SJCRH30 (cell line): ENCODE measurements around the gene LMX1B. TPM values are rescaled to one million over a fixed set of nuclear protein-coding genes. Genes with fewer than 3 reads are reported as not detected.
"Not testable (repeated sequence)": the region's sequence is repeated elsewhere in the genome, so short reads cannot be mapped to it uniquely, and the experiment has no call there.

Experiments used
- DNase-seq, 2 experiments: peaks; one replicate each; pipeline ENCODE4 v3.0.0-alpha.2; 2015 to 2020
- H3K27ac ChIP-seq: fragments of 250-450 bp; sonication (Bioruptor Pico); 2 replicates; pipeline ENCODE4 v1.5.1; 2020; ENCODE audit warnings: mild to moderate bottlenecking, moderate library complexity
- H3K27me3 ChIP-seq: fragments of 250-450 bp; sonication (Bioruptor Pico); 2 replicates; pipeline ENCODE4 v1.5.1; 2020; ENCODE audit warnings: mild to moderate bottlenecking, moderate library complexity
- H3K36me3 ChIP-seq: fragments of 250-450 bp; sonication (Bioruptor Pico); 2 replicates; pipeline ENCODE4 v1.5.1; 2020; ENCODE audit warnings: mild to moderate bottlenecking, moderate library complexity
- H3K4me1 ChIP-seq: fragments of 250-450 bp; sonication (Bioruptor Pico); 2 replicates; pipeline ENCODE4 v1.5.1; 2020; ENCODE audit warnings: mild to moderate bottlenecking, moderate library complexity
- H3K4me3 ChIP-seq: fragments of 250-450 bp; sonication (Bioruptor Pico); 2 replicates; pipeline ENCODE4 v1.5.1; 2020; ENCODE audit warnings: mild to moderate bottlenecking, moderate library complexity
- H3K9me3 ChIP-seq: fragments of 250-450 bp; sonication (Bioruptor Pico); replicated peaks from 2 replicates; pipeline ENCODE4 v1.5.1; 2020; ENCODE audit warnings: mild to moderate bottlenecking, moderate library complexity
- total RNA-seq: library from RNA; depleted of rRNA; stranded (reverse); fragments of >200 nt; shearing (Covaris generic); gene quantifications from 2 replicates; pipeline ENCODE4 v1.2.3, GENCODE V29; 2014; rRNA removed

LMX1B gene
- total RNA-seq, 1 experiment from 2014 or later: 10.3 TPM

GRCh38 chr9:126728210-126728609 lies 114.5 kb downstream of the LMX1B start:
- not testable (repeated sequence) for H3K27ac ChIP-seq, H3K9me3 ChIP-seq, H3K27me3 ChIP-seq, H3K4me3 ChIP-seq, DNase-seq, H3K4me1 ChIP-seq, H3K36me3 ChIP-seq

- not testable (repeated sequence) for H3K27ac ChIP-seq, H3K4me1 ChIP-seq, H3K36me3 ChIP-seq, H3K4me3 ChIP-seq, DNase-seq, H3K27me3 ChIP-seq, H3K9me3 ChIP-seq
Measured at GRCh38 chr9:126730592-126730991, 116.9 kb downstream of the LMX1B start.

DNA sequence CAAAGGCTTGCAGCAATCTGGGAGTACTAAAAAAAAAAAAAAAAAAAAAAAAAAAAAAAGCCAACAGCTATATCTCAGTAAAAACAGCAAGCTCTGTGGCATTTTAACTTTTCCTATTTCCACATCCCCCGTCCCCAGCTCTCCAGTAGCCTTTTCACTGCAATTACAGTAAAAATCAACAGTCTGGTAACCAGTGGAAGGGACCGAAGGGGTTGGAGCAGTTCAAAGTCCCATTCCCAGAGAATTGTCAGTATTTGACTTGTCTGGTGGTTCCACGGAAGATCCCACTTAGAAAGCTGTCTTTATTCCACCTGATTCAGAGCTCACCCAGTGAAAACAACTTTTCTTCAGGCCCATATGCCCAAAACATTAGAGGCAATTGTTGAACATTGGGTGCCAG lies 119.3 kb downstream of the LMX1B start:
- Histone ChIP-seq H3K9me3 (peaks cover 9% of the 10 kb centered on the region), H3K4me3 (no peak overlapping the region), H3K36me3 (no peaks in the 10 kb centered on the region), H3K27me3 (no peaks in the 10 kb centered on the region; the same call in 1 of the 2 replicates), H3K27ac (no peak overlapping the region), H3K4me1 (no peaks in the 10 kb centered on the region)
- DNase-seq: no peak

DNA sequence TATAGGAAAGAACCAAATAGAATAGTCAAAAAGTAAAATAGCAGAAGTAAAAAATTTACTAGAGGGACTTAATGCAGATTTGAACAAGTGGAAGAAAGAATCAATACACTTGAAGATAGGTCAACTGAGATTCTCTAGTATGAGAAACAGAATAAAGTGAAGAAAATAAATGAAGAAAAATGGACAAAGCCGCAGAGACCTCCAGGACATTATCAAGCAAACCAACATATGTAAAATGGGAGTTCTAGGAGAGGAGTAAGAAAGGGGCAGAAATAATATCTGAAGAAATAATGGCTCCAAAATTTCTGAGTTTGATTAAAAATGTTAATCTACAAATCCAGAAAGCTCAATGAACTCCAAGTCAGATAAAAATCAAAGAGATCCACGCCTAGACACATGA lies 121.1 kb downstream of the LMX1B start:
- H3K9me3 ChIP-seq: peaks cover 6% of the 10 kb centered on the region
- no peak for DNase-seq
- H3K4me3 ChIP-seq: no peak overlapping the region
- no peaks in the 10 kb centered on the region; the same call in 1 of the 2 replicates for H3K27me3 ChIP-seq
- H3K4me1 ChIP-seq: no peaks in the 10 kb centered on the region
- no peaks in the 10 kb centered on the region for H3K36me3 ChIP-seq
- no peak overlapping the region for H3K27ac ChIP-seq

DNA sequence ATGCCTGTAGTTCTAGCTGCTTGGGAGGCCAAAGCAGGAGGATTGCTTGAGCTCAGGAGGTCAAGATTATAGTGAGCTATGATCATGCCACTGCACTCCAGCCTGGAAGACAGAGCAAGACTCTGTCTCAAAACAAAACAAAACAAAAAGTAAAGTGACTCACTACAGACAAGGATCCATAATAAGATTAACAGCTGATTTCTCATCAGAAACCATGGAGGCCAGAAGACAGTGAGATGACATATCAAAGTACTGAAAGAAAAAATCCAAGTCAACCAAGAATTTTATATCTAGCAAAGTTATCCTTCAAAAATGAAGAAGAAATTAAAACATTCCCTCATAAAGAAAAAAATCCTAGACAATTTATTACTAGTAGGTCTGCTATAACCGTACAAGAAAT lies 121.8 kb downstream of the LMX1B start:
- peaks cover 6% of the 10 kb centered on the region for H3K9me3 ChIP-seq
- no peaks in the 10 kb centered on the region for H3K4me1 ChIP-seq
- no peaks in the 10 kb centered on the region; the same call in 1 of the 2 replicates for H3K27me3 ChIP-seq
- H3K36me3 ChIP-seq: no peaks in the 10 kb centered on the region
- no peak for DNase-seq
- H3K27ac ChIP-seq: no peak overlapping the region
- no peak overlapping the region for H3K4me3 ChIP-seq

- H3K27ac ChIP-seq: no peak overlapping the region
- H3K9me3 ChIP-seq: peaks cover 6% of the 10 kb centered on the region
- H3K36me3 ChIP-seq: no peaks in the 10 kb centered on the region
- DNase-seq: no peak
- H3K4me3 ChIP-seq: no peak overlapping the region
- no peaks in the 10 kb centered on the region for H3K27me3 ChIP-seq
- H3K4me1 ChIP-seq: no peaks in the 10 kb centered on the region
Measured at GRCh38 chr9:126738553-126738952, 124.8 kb downstream of the LMX1B start.

GRCh38 chr9:126743041-126743440 lies 129.3 kb downstream of the LMX1B start:
- Histone ChIP-seq H3K36me3 (no peaks in the 10 kb centered on the region), H3K4me3 (no peak overlapping the region), H3K27ac (no peak overlapping the region), H3K4me1 (no peaks in the 10 kb centered on the region), H3K27me3 (peaks cover 14% of the 10 kb centered on the region), H3K9me3 (peaks cover under 1% of the 10 kb centered on the region; the same call in 1 of the 2 replicates)
- DNase-seq: no peak

DNA sequence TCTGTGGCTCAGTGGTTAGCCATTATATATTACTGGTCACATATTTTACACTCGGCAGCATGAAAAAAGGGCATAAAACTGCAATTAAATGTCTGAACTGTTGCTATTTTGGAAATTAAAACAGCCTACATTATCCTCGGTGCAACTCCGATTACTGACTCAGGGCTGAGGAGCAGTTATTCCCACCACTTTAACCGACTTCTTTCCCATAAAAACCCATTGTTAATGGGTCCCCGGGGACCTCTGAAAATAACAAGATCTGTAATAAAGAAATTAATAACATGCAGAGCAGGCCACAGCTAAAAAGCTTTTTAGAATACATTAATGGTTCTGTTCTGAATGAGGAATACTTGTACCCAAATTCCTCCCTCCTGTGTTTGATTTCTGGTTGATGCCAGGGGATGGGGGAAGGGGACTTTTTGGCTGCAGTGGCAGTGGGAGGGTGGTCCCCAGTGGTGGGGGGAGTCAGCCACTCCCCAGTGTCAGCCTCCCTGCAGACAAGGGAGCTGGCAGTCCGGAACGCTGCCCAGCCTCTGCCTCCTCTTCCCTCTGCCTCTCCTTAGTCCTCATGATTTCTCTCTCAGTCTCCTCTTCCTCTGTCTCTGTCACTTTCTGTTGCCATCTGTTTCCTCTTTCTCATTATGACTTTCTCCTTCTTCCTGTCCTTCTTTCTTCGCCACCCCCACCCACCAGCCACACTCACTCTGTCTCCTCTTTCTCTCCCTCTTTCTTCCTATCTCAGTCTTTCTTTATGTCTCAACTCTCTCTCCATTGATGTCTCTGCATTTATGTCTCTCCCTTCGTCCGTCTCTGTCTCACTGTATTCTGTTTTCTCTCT lies 132.1 kb downstream of the LMX1B start:
- no peaks in the 10 kb centered on the region for H3K36me3 ChIP-seq

More for the DNA sequence above, 132.1 kb downstream of the LMX1B start:
- H3K4me1 ChIP-seq: no peaks in the 10 kb centered on the region
- no peak overlapping the region for H3K27ac ChIP-seq
- H3K4me3 ChIP-seq: no peak overlapping the region
- no peaks in the 10 kb centered on the region for H3K9me3 ChIP-seq
- peaks cover 20% of the 10 kb centered on the region for H3K27me3 ChIP-seq
- no peak for DNase-seq

Other genes starting within 250 kb of the LMX1B start
- 16.2 and 18.0 TPM in 2 replicates for gene ZBTB43, start 191.1 kb downstream of the LMX1B start, total RNA-seq
- gene ZBTB34, start 246.7 kb downstream of the LMX1B start, total RNA-seq: 21.6 and 23.5 TPM in 2 replicates